Dedifferentiated amniotic fluid mesenchymal stem cell (primary cell): ENCODE data around the gene FGD6.

Experiments used
- DNase-seq: peaks from one replicate; pipeline ENCODE4 v3.0.0-alpha.2; 2016; ENCODE audit errors: extremely low spot score

The FGD6 gene

DNA sequence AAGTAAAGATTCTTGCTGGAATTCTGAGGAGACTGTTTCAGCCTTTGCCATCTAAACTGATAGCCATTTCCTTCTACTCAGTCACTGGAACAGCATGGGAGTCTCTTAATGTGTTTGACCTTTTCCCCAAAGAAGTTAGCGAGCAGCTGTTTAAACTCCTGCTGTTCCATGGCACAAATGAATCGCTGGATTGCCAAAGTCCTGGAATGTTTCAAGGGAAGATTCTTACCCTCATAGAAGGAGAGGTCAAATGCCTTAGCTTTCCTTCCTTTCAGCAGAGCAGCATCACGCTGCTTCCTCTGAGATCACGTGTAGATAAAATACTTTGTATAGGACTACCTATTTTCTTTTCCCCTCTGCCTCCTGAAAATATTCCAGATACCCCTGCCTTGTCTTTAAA is 133.3 kb downstream of the FGD6 start:
- no peak for DNase-seq

DNA sequence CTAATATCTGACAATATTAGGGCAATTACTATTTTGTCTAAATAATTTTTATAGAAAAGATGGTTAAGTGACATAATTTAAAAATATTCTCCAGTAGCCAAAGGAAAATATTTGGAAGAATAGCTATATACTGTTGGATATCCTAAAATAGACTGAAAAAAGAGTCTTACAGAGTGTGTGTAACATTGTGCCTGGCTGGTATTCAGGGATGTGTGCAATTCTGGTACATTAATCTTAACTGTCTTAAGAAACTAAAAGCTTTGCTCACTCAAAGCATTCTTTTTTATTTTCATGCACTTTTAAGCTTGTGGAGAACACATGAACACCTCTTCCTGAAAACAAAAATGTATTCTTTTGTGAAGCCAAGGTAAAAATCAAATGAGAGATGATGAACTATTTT is 133.8 kb downstream of the FGD6 start:
- DNase-seq: no peak

DNA sequence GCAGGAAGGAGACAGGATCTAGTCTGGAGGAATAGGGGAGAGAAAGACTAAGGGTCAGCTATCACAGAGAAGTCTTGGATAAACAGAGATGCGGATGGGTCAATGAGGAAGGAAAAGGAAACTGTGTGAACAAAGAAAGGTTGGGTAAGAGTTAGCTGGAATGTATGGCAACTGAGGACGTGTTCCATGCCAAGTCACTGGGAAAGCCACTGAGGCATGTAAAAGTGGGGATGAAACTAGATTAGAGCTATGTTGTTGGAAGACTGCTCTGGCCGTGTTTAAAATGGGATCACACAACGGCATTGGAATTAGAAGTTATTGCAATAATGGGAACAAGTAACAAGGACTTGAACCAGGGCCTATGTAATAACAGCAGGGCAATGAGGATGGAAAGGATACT is 139.9 kb downstream of the FGD6 start:
- DNase-seq: no peak

DNA sequence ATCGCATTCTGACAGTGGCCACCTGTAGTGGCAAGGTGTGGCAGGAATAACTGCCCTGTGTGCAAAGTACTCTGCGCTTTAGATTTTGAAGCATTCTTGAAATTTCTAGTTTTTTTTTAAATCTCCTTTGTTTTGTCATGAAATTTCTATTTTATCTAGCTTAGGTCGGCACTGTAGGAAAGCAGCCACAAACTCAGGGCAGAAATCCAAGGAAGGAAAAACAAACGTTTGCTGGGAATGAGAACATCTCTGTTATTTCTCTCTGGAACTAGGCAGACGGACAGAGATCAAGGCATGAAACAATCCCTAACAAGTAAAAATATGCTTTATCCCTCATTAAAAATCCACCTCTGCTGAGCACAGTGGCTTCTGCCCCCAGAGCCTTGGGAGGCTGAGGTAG is 142.5 kb downstream of the FGD6 start:
- DNase-seq: no peak

DNA sequence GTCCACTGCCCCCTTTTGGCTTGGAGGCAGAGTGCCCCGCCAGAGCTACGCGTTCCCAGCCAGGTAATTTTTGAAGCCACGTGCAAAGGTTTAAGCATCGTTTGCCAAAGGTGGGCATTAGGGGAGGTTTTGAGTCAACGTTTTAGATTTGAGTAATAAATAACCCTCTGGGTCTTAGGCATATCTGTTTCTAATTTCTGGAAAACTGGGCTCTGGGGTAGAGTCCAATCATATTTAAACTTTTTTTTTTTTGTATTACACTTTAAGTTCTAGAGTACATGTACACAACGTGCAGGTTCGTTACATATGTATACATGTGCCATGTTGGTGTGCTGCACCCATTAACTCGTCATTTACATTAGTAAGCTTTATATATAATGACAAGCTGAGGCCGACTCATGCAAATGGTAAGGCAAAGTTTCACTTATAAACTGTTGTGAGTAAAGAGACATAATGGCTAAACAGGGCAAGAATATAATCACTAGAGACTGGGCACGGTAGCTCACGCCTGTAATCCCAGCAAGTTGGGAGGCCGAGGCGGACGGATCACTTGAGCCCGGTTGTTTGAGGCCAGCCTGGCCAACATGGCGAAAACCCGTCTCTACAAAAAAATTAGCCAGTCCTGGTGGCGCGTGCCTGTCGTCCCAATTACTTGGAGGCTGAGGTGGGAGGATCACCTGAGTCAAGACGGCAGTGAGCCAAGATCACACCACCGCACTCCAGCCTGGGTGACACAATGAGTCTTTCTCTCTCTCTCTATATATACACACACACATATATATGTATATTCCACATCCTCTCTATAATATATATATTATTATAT is 143.4 kb downstream of the FGD6 start:
- no peak for DNase-seq

DNA sequence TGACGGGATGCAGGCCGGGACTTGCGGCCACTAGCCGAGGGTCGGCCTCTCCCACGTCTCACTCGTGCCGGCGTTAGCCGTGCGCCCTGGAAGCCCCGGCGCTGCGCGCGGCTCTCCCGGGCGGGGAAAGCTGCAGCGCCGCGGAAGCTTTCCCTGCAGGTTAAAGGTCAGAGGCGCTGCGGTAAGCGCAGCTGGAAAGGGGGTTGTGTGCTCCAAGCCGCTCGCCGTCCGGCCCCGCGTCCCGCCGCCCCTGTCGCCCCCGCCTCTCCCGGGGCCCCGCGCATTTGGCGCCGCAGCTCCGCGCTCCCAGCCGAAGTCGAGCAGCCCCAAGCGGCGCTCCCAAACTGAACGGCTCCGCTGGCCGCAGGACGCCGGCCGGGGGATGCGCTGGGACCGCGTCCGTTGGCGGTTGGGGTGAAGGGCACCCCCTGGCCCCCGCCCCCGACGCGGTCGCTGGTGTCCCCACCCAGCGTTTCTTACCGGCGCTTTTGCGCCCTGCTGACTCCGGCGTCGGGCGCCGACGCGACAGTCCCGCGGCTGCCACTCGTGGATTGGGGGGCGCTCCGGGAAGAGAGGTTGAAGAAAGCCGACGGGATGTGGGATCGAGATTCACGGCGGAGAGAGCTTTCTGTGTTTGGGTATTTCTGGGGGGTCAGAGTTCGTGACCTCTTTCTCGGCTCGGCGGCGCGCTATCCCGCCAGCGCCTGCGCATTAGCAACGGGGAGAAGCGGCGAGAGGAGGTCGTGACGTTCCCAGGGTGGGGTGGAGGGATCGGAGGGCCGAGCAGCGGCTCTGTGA is 144.2 kb downstream of the FGD6 start, which contains the start of gene NR2C1:
NR2C1 (minus strand) TSS at position 719 of the 798 bp plus-strand sequence. CDS start 6,234 bp downstream, outside the sequence.
- peak; percentile 89 for DNase-seq

DNA sequence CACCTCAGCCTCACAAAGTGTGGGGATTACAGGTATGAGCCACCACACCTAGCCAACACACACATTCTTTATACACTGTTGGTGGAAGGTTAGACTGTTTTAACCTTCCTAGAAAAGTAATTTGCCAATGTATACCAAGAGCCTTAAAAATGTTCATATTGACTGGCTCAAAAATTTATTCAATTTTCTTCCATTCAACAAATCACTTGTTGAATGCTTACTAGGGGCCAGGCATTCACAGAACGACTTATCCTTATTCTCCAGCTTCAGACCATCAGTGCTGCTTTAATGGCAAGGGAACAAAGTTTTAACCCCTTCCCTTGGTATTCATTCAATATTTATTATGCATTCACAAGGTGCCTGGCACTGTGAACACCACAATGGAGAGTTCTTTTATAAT is 146.9 kb downstream of the FGD6 start:
- no peak for DNase-seq

DNA sequence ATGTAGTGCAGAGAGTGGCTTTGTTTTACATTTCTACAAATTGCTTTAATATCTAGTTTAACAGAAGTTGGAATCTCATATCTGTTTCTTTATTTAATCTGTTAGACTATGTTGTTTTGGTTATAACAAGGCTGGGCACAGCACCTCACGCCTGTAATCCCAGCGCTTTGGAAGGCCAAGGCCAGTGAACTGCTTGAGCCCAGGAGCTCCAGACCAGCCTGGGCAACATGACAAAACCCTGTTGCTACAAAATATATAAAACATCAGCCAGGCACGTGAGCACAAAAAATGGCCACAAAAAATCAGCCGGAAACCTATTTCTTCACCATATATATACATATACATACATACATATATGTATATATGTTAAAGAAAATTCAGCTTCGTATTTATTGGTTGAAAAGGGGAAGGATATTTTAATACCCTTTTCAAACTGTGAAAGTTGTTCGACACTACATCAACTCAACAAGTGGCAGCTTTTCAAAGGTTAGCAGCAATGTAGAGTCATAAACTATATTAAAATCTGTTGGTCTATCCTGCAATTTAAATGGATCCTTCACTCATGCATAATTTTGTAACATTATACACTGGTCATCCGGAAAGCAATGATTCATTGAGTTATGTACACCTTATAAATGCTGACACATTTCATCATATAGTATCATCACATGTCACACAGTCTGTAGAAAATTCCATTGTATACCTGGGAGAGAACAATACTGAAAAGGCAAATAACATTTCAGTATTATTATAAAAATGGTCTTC is 151.0 kb downstream of the FGD6 start:
- no peak for DNase-seq

DNA sequence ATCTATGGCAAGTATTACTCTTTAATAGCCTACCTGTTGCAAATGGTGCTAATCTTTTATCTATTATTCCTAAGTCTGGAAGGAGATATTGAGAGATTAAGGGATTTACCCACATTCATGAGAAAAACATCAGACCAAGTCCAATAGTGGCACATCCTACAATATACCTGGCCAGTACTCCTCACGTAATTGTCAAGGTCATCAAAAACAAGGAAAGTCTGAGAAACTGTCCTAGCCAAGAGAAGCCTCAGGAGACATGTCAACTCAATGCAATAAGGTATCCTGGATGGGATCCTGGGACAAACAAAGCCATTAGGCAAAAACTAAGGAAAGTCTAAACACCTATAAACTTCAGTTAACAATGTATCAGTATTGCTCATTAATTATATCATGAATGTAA is 156.3 kb downstream of the FGD6 start:
- no peak for DNase-seq

DNA sequence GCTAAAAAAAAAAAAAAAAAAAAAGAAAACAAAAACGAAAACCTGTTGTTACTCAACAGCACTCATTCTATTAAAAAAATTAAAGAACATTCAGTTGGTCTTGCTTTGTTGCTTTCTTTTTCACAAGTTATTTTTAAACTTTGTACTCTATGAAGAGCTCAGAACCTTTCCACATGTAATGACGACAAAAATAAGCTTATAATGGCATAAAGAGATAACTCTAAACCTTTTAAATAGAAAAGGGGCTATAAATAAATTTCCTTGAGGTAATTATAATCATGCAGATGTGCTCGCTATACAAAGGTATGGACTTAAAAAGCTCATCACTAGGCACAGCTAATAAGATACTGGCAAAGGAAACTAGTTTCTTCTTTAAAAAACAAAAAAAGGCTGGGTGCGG is 157.3 kb downstream of the FGD6 start:
- no peak for DNase-seq

DNA sequence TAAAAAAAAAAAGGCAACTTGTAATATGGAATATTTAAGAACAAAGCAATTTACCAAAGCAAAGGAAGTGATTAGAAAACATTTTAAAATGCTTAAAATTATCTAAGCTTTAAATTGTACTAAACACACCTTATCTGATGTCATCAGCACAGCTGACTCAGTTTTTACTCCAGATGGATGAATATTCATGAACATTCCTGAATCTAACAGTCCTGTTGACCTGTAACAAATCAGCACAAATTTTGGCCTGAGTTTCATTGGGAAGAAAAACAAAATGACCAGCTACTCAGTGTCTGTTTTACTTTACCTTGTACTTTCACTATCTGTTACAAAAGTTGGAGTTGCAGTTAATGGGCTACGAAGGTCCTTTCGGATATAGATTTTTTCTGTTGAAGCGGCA is 159.8 kb downstream of the FGD6 start:
- no peak for DNase-seq

DNA sequence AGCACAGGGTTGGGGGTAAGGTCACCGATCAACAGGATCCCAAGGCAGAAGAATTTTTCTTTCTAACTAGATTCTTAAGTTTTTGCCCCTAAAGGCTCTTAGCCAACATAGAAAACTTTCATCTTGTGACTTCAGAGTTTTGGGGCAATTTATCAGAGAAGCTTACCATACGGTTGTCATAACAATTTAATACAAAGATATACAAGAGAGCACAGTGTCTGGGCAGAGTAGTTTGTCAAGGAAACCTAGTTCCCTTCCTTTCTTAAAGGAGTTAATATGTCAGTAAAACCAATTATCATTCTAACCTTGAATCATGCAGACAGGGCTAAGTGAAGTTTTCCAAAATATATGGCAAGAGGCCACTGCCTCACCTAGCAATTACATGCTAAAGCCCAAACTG is 162.2 kb downstream of the FGD6 start:
- DNase-seq: no peak

DNA sequence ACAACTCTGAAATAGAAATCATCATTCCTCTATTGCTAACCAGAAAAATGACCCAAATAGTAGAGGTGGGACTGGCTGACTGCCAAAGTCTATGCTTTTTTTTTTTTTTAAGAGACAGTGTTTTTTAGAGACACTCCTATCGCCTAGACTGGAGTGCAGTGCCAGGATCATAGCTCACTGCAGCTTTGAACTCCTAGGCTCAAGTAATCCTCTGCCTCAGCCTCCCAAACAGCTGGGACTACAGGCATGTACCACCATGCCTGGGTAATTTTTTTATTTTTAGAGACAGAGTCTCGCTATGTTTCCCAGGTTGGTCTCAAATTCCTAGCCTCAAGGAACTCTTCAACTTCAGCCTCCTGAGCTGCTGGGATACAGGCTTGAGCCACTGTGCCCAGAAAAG is 163.1 kb downstream of the FGD6 start:
- no peak for DNase-seq

DNA sequence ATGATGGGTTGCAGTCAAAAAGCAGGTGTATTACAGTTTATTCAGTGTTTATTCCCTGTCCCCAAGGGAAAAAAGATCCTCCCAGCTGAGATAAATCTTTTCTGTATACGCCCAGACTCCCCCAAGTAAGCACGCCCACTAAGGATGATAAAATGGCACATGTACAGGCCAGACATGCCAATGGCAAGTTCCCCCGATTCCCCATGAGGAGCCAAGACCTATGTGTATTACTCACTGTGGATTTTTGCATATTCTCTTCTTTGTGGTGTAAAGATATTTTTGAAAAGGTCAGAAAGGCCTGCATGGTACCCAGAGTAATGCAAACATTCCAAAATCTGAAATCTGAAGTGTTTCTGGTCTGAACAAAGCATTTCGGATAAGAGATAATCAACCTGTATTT is 166.0 kb downstream of the FGD6 start:
- DNase-seq: no peak

DNA sequence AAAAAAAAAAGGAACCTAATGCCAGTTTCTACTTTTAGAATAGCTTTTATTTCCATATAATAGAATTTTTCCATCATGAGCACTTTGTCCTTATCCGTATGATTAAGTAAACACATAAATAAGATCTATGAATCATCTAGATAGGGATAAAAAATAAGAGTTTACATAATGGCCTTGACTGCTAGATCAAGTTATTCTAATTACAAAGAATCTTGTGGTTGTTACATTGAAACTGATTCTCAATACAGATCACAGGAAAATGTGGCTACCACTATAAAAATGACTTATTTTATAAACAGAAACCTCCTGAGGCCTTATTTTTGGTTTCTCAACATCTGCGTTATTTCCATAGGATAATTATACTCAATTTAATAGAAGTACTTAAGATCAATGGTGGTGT is 179.4 kb downstream of the FGD6 start:
- no peak for DNase-seq

DNA sequence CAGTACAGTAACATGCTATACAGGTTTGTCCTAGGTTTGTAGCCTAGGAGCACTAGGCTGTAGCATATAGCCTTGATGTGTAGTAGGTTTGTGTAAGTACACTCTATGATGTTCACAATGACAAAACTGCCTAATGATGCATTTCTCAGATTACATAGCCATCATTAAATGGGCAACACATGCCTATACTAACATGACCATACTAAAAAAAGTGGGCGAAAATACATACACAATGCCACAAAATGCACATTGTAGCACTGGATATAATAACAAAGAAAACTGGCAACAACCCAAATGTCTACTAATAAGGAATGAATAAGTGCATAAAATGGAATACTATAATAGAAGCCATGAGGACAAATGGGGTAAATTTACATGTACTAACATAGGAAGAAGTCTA is 182.5 kb downstream of the FGD6 start:
- no peak for DNase-seq
